Measurements from ENCODE around the gene PIP5K1C. TPM values are rescaled to one million over a fixed set of nuclear protein-coding genes. Genes with fewer than 3 reads are reported as not detected.

The PIP5K1C gene
- polyA plus RNA-seq, 2 of the 4 experiments (the other 2 are of a cell fraction): 2.6 to 9.3 TPM

DNA sequence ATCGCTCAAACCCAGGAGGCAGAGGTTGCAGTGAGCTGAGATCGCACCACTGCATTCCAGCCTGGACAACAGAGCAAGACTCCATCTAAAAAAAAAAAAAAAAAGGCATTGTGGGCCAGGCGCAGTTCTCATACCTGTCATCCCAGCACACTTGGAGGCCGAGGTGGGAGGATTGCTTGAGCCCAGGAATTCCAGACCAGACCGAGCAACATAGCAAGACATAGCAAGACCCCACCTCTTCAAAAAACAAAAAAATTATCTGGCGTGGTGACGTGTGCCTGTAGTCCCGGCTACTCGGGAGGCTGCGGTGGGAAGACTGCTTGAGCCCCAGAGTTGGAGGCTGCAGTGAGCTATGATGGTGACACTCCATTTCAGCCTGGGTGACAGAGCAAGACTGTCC is 18.0 kb downstream of the PIP5K1C start:
- peaks cover 4% of the 10 kb centered on the region; the same call in 1 of the 3 replicates for H3K9me3 ChIP-seq
- no peak overlapping the region for H3K4me3 ChIP-seq
- H3K27ac ChIP-seq: no peak overlapping the region
- POLR2A ChIA-PET: no interaction called here
- CTCF ChIA-PET: interaction anchor here (0.9 kb wide), 1 partner anchor 16 kb away, joined by 3 read pairs; no protein-coding TSS in a partner anchor
- H3K4me1 ChIP-seq: 0 out of 3 replicates have a peak, but pooled peaks cover 4% of the 10 kb centered on the region
- DNase-seq (ENCODE audit: low read depth in 1 of 2, low spot score in 1 of 2) (no peak), ATAC-seq (no peak), FAIRE-seq (no peak)
- H3K4me2 ChIP-seq: no peak overlapping the region
- no peak for TF ChIP-seq CBX8 (IDR thresholded peaks at IDR 0.05)
- no peak for TF ChIP-seq RAD21 (conservative IDR thresholded peaks at IDR 0.05 in 1 of 2, IDR thresholded peaks at IDR 0.05 in 1 of 2)
- no peak for TF ChIP-seq CHD4 (IDR thresholded peaks at IDR 0.05; ENCODE audit: borderline replicate concordance)
- TF ChIP-seq MAFK (IDR thresholded peaks at IDR 0.05; ENCODE audit: partially characterized antibody): no peak
- no peak for TF ChIP-seq SREBF2 (IDR thresholded peaks at IDR 0.05)
- no peak for TF ChIP-seq TFCP2L1 (CRISPR knock-in tag; IDR thresholded peaks at IDR 0.05)
- TF ChIP-seq NFE2L2 (conservative IDR thresholded peaks at IDR 0.05; ENCODE audit: low read length): no peak
- TF ChIP-seq PHF8 (IDR thresholded peaks at IDR 0.05; ENCODE audit: borderline replicate concordance, low read depth): no peak
- TF ChIP-seq TP53 (CRISPR knock-in tag; IDR thresholded peaks at IDR 0.05): no peak
- TF ChIP-seq HOXA7 (CRISPR knock-in tag; IDR thresholded peaks at IDR 0.05): no peak
- no peak for TF ChIP-seq RARB (CRISPR knock-in tag; IDR thresholded peaks at IDR 0.05)
- TF ChIP-seq CEBPB (IDR thresholded peaks at IDR 0.05): no peak
- TF ChIP-seq BHLHE40 (IDR thresholded peaks at IDR 0.05; ENCODE audit: low read depth, low read length): no peak
- TF ChIP-seq NR3C1 (IDR thresholded peaks at IDR 0.05): no peak
- TF ChIP-seq EP300 (IDR thresholded peaks at IDR 0.05): no peak
- 88% methylated on average over 10 of the region's 10 CpGs for WGBS (ENCODE audit: missing lambda C conversion rate)

DNA sequence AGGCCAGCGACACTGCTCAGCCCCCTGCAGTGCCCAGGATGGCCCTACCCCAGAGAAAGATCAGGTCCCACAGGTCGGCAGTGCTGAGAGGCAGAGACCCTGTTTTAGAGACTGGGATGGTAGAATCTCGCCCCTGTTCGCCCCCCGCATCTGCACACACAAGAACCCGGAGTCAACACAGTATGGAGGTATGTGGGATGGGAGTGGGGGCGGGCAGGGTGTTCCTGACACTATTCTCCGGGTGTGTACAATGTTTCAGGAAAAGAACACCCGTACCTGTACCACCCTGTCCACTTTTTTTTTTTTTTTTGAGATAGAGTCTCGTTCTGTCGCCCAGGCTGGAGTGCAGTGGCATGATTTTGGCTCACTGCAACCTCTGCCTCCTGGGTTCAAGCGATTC is 19.3 kb downstream of the PIP5K1C start:
- Histone ChIP-seq H3K4me1 (0 out of 3 replicates have a peak, but pooled peaks cover 4% of the 10 kb centered on the region), H3K27ac (no peak overlapping the region), H3K4me3 (no peak overlapping the region), H3K9me3 (peaks cover 4% of the 10 kb centered on the region; the same call in 1 of the 3 replicates), H3K4me2 (no peak overlapping the region)
- ATAC-seq: no peak
- 88% methylated on average over 11 of the region's 12 CpGs for WGBS (ENCODE audit: missing lambda C conversion rate)
- no peak for FAIRE-seq
- DNase-seq (ENCODE audit: low read depth in 1 of 2, low spot score in 1 of 2): no peak
- ChIA-PET CTCF (no interaction called here), POLR2A (no interaction called here)
- TF ChIP-seq HOXB5 (CRISPR knock-in tag; IDR thresholded peaks at IDR 0.05) (no peak), CTCF (IDR thresholded peaks at IDR 0.05) (no peak), RCOR1 (IDR thresholded peaks at IDR 0.05; ENCODE audit: low read depth, low read length) (no peak), RFX5 (IDR thresholded peaks at IDR 0.05) (no peak), HEYL (CRISPR knock-in tag; IDR thresholded peaks at IDR 0.05) (no peak), ZC3H11A (IDR thresholded peaks at IDR 0.05) (no peak), GATA3 (IDR thresholded peaks at IDR 0.05; ENCODE audit: borderline replicate concordance) (no peak), HOXA7 (CRISPR knock-in tag; IDR thresholded peaks at IDR 0.05) (no peak), EP300 (IDR thresholded peaks at IDR 0.05) (no peak), ATOH8 (CRISPR knock-in tag; IDR thresholded peaks at IDR 0.05; ENCODE audit: low read depth) (no peak), POLR2A (IDR thresholded peaks at IDR 0.05; ENCODE audit: low read length) (no peak), KDM1A (IDR thresholded peaks at IDR 0.05; ENCODE audit: low read depth) (no peak)
- TF ChIP-seq, protein P1, sequence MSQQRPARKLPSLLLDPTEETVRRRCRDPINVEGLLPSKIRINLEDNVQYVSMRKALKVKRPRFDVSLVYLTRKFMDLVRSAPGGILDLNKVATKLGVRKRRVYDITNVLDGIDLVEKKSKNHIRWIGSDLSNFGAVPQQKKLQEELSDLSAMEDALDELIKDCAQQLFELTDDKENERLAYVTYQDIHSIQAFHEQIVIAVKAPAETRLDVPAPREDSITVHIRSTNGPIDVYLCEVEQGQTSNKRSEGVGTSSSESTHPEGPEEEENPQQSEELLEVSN (IDR thresholded peaks at IDR 0.05; ENCODE audit: borderline replicate concordance, low read depth): no peak
- TF ChIP-seq, protein P2, sequence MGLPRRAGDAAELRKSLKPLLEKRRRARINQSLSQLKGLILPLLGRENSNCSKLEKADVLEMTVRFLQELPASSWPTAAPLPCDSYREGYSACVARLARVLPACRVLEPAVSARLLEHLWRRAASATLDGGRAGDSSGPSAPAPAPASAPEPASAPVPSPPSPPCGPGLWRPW (IDR thresholded peaks at IDR 0.05): no peak

All from A549 (cell line).